Breast epithelium (tissue), 4 donors: Measurements from ENCODE around the gene PLPP3. TPM values are rescaled to one million over a fixed set of nuclear protein-coding genes. Genes with fewer than 3 reads are reported as not detected.

Source experiments
- DNase-seq, 2 donors: peaks; one replicate each; pipeline ENCODE4 v3.0.0-alpha.2; 2019; ENCODE audit warnings: low spot score in 2 of 2
- H3K27ac ChIP-seq, 2 donors: fragments of 200-600 bp; sonication (generic) in 1 of 2; one replicate each; pipeline ENCODE4 v1.5.1; 2016 to 2019; ENCODE audit warnings: mild to moderate bottlenecking in 1 of 2
- H3K27me3 ChIP-seq, 2 donors: fragments of 200-600 bp; sonication (generic) in 1 of 2; one replicate each; pipeline versions ENCODE4 v1.5.1 to v1.6.0; 2017 to 2019; ENCODE audit warnings: control low read depth in 1 of 2, mild to moderate bottlenecking in 1 of 2
- H3K36me3 ChIP-seq: fragments of 200-600 bp; one replicate; pipeline ENCODE4 v1.5.1; 2019
- H3K4me1 ChIP-seq, 2 donors: fragments of 200-600 bp; sonication (generic); one replicate each; pipeline ENCODE4 v1.5.1; 2016 to 2019; ENCODE audit warnings: control low read depth in 1 of 2
- H3K4me3 ChIP-seq, 3 donors: fragments of 200-600 bp; sonication (generic); 1 replicate in 2 of 3; 2 replicates in 1 of 3; pipeline ENCODE4 v1.5.1; 2016 to 2019; ENCODE audit warnings: mild to moderate bottlenecking in 3 of 3, moderate library complexity in 2 of 3
- H3K9me3 ChIP-seq, 2 donors: fragments of 200-600 bp; sonication (generic) in 1 of 2; one replicate each; pipeline ENCODE4 v1.5.1; 2016 to 2019; ENCODE audit warnings: control low read depth in 1 of 2
- CTCF ChIP-seq, 3 donors: fragments of 450-650 bp; IDR thresholded peaks; one replicate each; pipeline ENCODE4 v1.5.1; 2016 to 2017; ENCODE audit warnings: antibody characterized with exemption in 3 of 3, mild to moderate bottlenecking in 3 of 3, moderate library complexity in 3 of 3
- POLR2A ChIP-seq: fragments of 450-650 bp; IDR thresholded peaks from one replicate; pipeline ENCODE4 v1.6.1; 2016; ENCODE audit warnings: antibody characterized with exemption, mild to moderate bottlenecking, moderate library complexity
- POLR2AphosphoS5 ChIP-seq, 3 donors: sonication (generic); formaldehyde crosslinking; IDR thresholded peaks; one replicate each; pipeline ENCODE4 v1.6.1; 2017; ENCODE audit warnings: antibody characterized with exemption in 3 of 3
- intact Hi-C: fragments of 100-400 bp; cut with DNase I; formaldehyde crosslinking; loops from one replicate; pipeline ENCODE4 v1.15.1; 2023; ENCODE audit warnings: low total_unique reads
- total RNA-seq, 3 donors: library from RNA; depleted of rRNA; stranded (reverse); fragments of >200 nt; gene quantifications; one replicate each; pipeline ENCODE4 v1.1.0, GENCODE V29; 2016

The PLPP3 gene
- total RNA-seq, 3 donors from 2014 or later = 122 to 275 (median 127) TPM

GRCh38 chr1:56561227-56562019 is 17.9 kb downstream of the PLPP3 start:
- TF ChIP-seq POLR2AphosphoS5 (IDR thresholded peaks at IDR 0.05) = no peak
- TF ChIP-seq CTCF (IDR thresholded peaks at IDR 0.05) = no peak
- TF ChIP-seq POLR2A = no peak
- no peaks in the 10 kb centered on the region for H3K27me3 ChIP-seq
- intact Hi-C loops = no loop called here
- no peaks in the 10 kb centered on the region for H3K9me3 ChIP-seq
- no peak overlapping the region for H3K27ac ChIP-seq
- no peak overlapping the region for H3K4me3 ChIP-seq
- H3K4me1 ChIP-seq = no peaks in the 10 kb centered on the region
- no peaks in the 10 kb centered on the region for H3K36me3 ChIP-seq
- DNase-seq = no peak

- Histone ChIP-seq H3K4me3 (no peak overlapping the region), H3K36me3 (no peaks in the 10 kb centered on the region), H3K4me1 (peaks cover 0 to 5% of the 10 kb centered on the region in 2 donors), H3K9me3 (no peaks in the 10 kb centered on the region), H3K27ac (no peak overlapping the region), H3K27me3 (no peaks in the 10 kb centered on the region)
- DNase-seq = no peak
- intact Hi-C loops = no loop called here
- TF ChIP-seq POLR2AphosphoS5 (IDR thresholded peaks at IDR 0.05) (no peak), CTCF (IDR thresholded peaks at IDR 0.05) (no peak), POLR2A (no peak)
Observed at GRCh38 chr1:56557746-56558145, 21.6 kb downstream of the PLPP3 start.

GRCh38 chr1:56555448-56555847 is 23.9 kb downstream of the PLPP3 start:
- H3K36me3 ChIP-seq = no peaks in the 10 kb centered on the region
- TF ChIP-seq POLR2A (no peak), POLR2AphosphoS5 (IDR thresholded peaks at IDR 0.05) (no peak), CTCF (IDR thresholded peaks at IDR 0.05) (no peak)
- H3K4me1 ChIP-seq = peaks cover 0 to 19% of the 10 kb centered on the region in 2 donors
- no peak for DNase-seq
- H3K4me3 ChIP-seq = no peak overlapping the region
- no peaks in the 10 kb centered on the region for H3K27me3 ChIP-seq
- intact Hi-C loops = no loop called here
- H3K27ac ChIP-seq = no peak overlapping the region
- no peaks in the 10 kb centered on the region for H3K9me3 ChIP-seq

- no peak for DNase-seq
- Histone ChIP-seq H3K4me1 (peaks cover 0 to 22% of the 10 kb centered on the region in 2 donors), H3K36me3 (no peaks in the 10 kb centered on the region), H3K27ac (no peak overlapping the region), H3K27me3 (no peaks in the 10 kb centered on the region), H3K4me3 (no peak overlapping the region), H3K9me3 (no peaks in the 10 kb centered on the region)
- intact Hi-C loops = no loop called here
- TF ChIP-seq POLR2A (no peak), POLR2AphosphoS5 (IDR thresholded peaks at IDR 0.05) (no peak), CTCF (IDR thresholded peaks at IDR 0.05) (no peak)
Observed at GRCh38 chr1:56553046-56553445, 26.3 kb downstream of the PLPP3 start.

DNA sequence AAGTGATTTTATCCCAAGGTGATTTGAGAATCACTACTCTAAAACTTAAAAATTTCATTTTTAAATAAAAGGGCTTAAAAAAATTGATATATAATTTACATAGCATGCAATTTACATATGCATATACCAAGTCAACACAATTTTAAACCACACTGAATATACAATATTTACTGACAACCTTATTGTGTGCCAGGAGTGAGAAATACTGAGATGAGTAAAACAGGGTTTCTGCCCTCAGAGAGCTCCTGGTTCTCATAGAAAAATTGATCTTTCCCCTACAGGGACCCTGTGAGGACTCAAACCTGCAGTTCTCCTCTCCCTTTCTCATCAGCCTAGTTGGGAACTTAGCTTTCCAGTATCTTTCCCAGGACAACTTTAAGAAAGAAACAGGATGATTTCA is 27.0 kb downstream of the PLPP3 start:
- Histone ChIP-seq H3K9me3 (no peaks in the 10 kb centered on the region), H3K27ac (no peak overlapping the region), H3K4me3 (no peak overlapping the region), H3K4me1 (peaks cover 0 to 29% of the 10 kb centered on the region in 2 donors), H3K27me3 (no peaks in the 10 kb centered on the region), H3K36me3 (no peaks in the 10 kb centered on the region)
- TF ChIP-seq POLR2AphosphoS5 (IDR thresholded peaks at IDR 0.05) = no peak
- TF ChIP-seq POLR2A = no peak
- TF ChIP-seq CTCF (IDR thresholded peaks at IDR 0.05) = no peak
- intact Hi-C loops = no loop called here
- no peak for DNase-seq
